Suprapubic skin (tissue), 4 donors: ENCODE measurements around the gene SCGN. TPM values are rescaled to one million over a fixed set of nuclear protein-coding genes. Genes with fewer than 3 reads are reported as not detected.

Experiments
- DNase-seq, 2 donors: peaks; one replicate each; pipeline ENCODE4 v3.0.0-alpha.2; 2019; ENCODE audit warnings: low spot score in 2 of 2
- H3K27ac ChIP-seq: fragments of 200-600 bp; sonication (generic); one replicate; pipeline ENCODE4 v1.5.1; 2019
- H3K27me3 ChIP-seq: fragments of 200-600 bp; sonication (generic); one replicate; pipeline ENCODE4 v1.5.1; 2019
- H3K36me3 ChIP-seq: fragments of 200-600 bp; sonication (generic); one replicate; pipeline ENCODE4 v1.5.1; 2019
- H3K4me1 ChIP-seq: fragments of 200-600 bp; sonication (generic); one replicate; pipeline ENCODE4 v1.5.1; 2019
- H3K4me3 ChIP-seq: fragments of 200-600 bp; sonication (generic); one replicate; pipeline ENCODE4 v1.5.1; 2019; ENCODE audit warnings: mild to moderate bottlenecking
- H3K9me3 ChIP-seq: fragments of 200-600 bp; sonication (generic); one replicate; pipeline ENCODE4 v1.5.1; 2019
- EP300 ChIP-seq: sonication (generic); formaldehyde crosslinking; IDR thresholded peaks from one replicate; pipeline ENCODE4 v1.6.1; 2017; ENCODE audit warnings: antibody characterized with exemption
- POLR2A ChIP-seq, 2 donors: fragments of 450-650 bp; IDR thresholded peaks; one replicate each; pipeline ENCODE4 v1.6.1; 2017; ENCODE audit warnings: antibody characterized with exemption in 2 of 2, mild to moderate bottlenecking in 2 of 2, moderate library complexity in 2 of 2
- POLR2AphosphoS5 ChIP-seq, 3 donors: sonication (generic); formaldehyde crosslinking; IDR thresholded peaks; one replicate each; pipeline ENCODE4 v1.6.1; 2017; ENCODE audit warnings: antibody characterized with exemption in 3 of 3
- WGBS: methylation state at CpG from one replicate; pipeline ENCODE4 v1.1.5; 2018; 5-methylcytosine and 5-hydroxymethylcytosine counted together
- total RNA-seq, 4 donors: library from RNA; depleted of rRNA; stranded (reverse); fragments of >200 nt; gene quantifications; one replicate each; pipeline ENCODE4 v1.1.0, GENCODE V29; 2016
- TF ChIP-seq, protein P1 (sequence below), 2 donors: fragments of 200-600 bp in 1 of 2; fragments of 450-650 bp in 1 of 2; sonication (generic) in 1 of 2; IDR thresholded peaks; one replicate each; pipeline ENCODE4 v1.5.1; 2016 to 2019; ENCODE audit warnings: antibody characterized with exemption in 2 of 2, mild to moderate bottlenecking in 1 of 2, moderate library complexity in 1 of 2

Gene SCGN
- total RNA-seq, 4 donors from 2014 or later = 0.34 TPM; not detected in 3

GRCh38 chr6:25749837-25750236 is 97.8 kb downstream of the SCGN start:
- no peak overlapping the region for H3K4me3 ChIP-seq
- H3K27ac ChIP-seq = no peak overlapping the region
- H3K4me1 ChIP-seq = no peaks in the 10 kb centered on the region
- no peak for TF ChIP-seq POLR2AphosphoS5 (IDR thresholded peaks at IDR 0.05)
- TF ChIP-seq EP300 = no peak
- TF ChIP-seq, protein P1, sequence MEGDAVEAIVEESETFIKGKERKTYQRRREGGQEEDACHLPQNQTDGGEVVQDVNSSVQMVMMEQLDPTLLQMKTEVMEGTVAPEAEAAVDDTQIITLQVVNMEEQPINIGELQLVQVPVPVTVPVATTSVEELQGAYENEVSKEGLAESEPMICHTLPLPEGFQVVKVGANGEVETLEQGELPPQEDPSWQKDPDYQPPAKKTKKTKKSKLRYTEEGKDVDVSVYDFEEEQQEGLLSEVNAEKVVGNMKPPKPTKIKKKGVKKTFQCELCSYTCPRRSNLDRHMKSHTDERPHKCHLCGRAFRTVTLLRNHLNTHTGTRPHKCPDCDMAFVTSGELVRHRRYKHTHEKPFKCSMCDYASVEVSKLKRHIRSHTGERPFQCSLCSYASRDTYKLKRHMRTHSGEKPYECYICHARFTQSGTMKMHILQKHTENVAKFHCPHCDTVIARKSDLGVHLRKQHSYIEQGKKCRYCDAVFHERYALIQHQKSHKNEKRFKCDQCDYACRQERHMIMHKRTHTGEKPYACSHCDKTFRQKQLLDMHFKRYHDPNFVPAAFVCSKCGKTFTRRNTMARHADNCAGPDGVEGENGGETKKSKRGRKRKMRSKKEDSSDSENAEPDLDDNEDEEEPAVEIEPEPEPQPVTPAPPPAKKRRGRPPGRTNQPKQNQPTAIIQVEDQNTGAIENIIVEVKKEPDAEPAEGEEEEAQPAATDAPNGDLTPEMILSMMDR (IDR thresholded peaks at IDR 0.05) = no peak
- TF ChIP-seq POLR2A (IDR thresholded peaks at IDR 0.05) = no peak
- no peaks in the 10 kb centered on the region for H3K9me3 ChIP-seq
- H3K36me3 ChIP-seq = no peaks in the 10 kb centered on the region
- 34% methylated on average over 2 of the region's 2 CpGs for WGBS
- H3K27me3 ChIP-seq = no peaks in the 10 kb centered on the region
- no peak for DNase-seq

GRCh38 chr6:25750906-25751305 is 98.9 kb downstream of the SCGN start:
- DNase-seq = no peak
- Histone ChIP-seq H3K27me3 (no peaks in the 10 kb centered on the region), H3K27ac (no peak overlapping the region), H3K9me3 (no peaks in the 10 kb centered on the region), H3K4me1 (no peaks in the 10 kb centered on the region), H3K36me3 (no peaks in the 10 kb centered on the region), H3K4me3 (no peak overlapping the region)
- WGBS = 28% methylated on average over 3 of the region's 3 CpGs
- TF ChIP-seq EP300 = no peak
- TF ChIP-seq POLR2A (IDR thresholded peaks at IDR 0.05) = no peak
- no peak for TF ChIP-seq POLR2AphosphoS5 (IDR thresholded peaks at IDR 0.05)
- TF ChIP-seq, protein P1 (IDR thresholded peaks at IDR 0.05) = no peak

Other genes with a start within 250 kb of the SCGN start
- gene SLC17A4, start 102.5 kb downstream of the SCGN start, total RNA-seq = not detected
- not detected for gene SLC17A1, start 179.8 kb downstream of the SCGN start, total RNA-seq
- gene SLC17A3, start 222.0 kb downstream of the SCGN start, total RNA-seq = not detected